ENCODE measurements around the gene SCGB1D2. TPM values are rescaled to one million over a fixed set of nuclear protein-coding genes. Genes with fewer than 3 reads are reported as not detected.
A peak's percentile ranks its signal among the peaks of the same experiment; 100 is the strongest.
"Not testable (repeated sequence)": the region's sequence is repeated elsewhere in the genome, so short reads cannot be mapped to it uniquely, and the experiment has no call there.

SCGB1D2 gene, protein sequence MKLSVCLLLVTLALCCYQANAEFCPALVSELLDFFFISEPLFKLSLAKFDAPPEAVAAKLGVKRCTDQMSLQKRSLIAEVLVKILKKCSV
- total RNA-seq: not detected in 2 replicates

GRCh38 chr11:62242021-62242420 is at the start of gene SCGB1D2:
Gene SCGB1D2 (plus strand): TSS chr11:62242239. CDS start chr11:62242308, 69 bp downstream.
- peak; percentile 88 for DNase-seq (ENCODE audit: low read depth)

DNA sequence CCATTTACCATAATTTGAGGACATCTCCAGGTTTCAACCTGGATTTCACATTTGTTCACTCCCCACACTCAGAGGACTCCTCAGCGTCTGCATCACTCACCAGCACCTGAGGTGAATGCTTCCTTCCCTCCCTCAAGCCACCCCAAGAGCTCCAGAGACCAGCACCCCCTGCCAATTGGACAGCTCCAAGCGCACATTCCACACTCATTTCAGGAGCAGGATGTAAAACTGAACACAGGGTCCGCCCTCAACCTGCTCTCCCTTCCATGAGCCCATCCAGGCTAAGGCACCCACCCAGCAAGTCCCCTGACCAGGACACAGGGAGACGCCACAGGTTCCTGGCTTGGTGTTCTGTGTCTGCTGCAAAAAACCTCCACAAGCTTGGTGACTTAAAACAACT is 48.1 kb upstream of the SCGB1D2 start:
- DNase-seq (ENCODE audit: low read depth): peak; percentile 11

GRCh38 chr11:62195010-62195409 is 47.0 kb upstream of the SCGB1D2 start:
- DNase-seq (ENCODE audit: low read depth): not testable (repeated sequence)

GRCh38 chr11:62195945-62196344 is 46.1 kb upstream of the SCGB1D2 start:
- DNase-seq (ENCODE audit: low read depth): no peak

GRCh38 chr11:62197400-62197799 is 44.6 kb upstream of the SCGB1D2 start:
- DNase-seq (ENCODE audit: low read depth): not testable (repeated sequence)

DNA sequence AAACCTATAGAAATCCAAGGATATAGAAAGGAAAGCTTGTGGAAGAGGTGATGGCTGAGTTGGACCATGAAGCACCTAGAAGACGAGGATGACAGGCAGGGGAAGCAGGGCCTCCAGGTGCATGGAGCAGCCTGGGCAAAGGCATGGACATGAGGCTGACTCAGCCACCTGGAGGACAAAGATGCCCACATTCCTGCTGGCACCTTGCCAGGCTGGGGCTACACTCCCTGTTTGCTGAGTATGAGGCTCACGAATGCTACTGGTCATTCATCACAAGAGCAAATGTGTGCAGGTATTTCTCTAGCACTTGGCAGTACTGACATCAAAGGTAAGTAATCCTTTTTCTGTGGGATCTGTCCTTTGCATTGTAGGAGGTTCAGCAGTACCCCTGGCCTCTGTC is 40.7 kb upstream of the SCGB1D2 start:
- DNase-seq (ENCODE audit: low read depth): peak; percentile 33

- DNase-seq (ENCODE audit: low read depth): peak; percentile 20
These were observed 39.1 kb upstream of the SCGB1D2 start for GRCh38 chr11:62202910-62203309.

DNA sequence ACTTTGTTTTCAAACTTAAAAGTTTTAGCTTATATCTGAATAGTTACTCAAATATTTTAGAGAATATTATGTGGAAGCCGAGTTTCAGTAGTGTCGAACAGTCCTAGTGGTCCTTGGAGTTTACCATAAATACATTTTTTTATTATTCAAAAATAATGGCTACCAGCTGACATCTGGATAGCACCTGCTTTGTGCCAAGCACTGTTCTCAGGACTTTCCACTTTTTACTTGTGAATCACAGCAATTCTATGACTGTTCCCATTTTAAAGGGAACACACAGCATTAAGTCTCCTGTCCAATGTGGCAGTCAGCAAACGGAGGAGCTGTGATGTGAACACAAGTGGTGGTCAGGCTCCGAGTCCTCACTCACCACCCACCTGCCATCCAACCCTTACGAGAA is 37.6 kb upstream of the SCGB1D2 start:
- no peak for DNase-seq (ENCODE audit: low read depth)

- DNase-seq (ENCODE audit: low read depth): no peak
These were observed 36.6 kb upstream of the SCGB1D2 start for GRCh38 chr11:62205441-62205840.

GRCh38 chr11:62206276-62207066 is 35.6 kb upstream of the SCGB1D2 start:
- peak; percentile 61 for DNase-seq (ENCODE audit: low read depth)

GRCh38 chr11:62208785-62209144 is 33.3 kb upstream of the SCGB1D2 start:
- DNase-seq (ENCODE audit: low read depth): no peak

DNA sequence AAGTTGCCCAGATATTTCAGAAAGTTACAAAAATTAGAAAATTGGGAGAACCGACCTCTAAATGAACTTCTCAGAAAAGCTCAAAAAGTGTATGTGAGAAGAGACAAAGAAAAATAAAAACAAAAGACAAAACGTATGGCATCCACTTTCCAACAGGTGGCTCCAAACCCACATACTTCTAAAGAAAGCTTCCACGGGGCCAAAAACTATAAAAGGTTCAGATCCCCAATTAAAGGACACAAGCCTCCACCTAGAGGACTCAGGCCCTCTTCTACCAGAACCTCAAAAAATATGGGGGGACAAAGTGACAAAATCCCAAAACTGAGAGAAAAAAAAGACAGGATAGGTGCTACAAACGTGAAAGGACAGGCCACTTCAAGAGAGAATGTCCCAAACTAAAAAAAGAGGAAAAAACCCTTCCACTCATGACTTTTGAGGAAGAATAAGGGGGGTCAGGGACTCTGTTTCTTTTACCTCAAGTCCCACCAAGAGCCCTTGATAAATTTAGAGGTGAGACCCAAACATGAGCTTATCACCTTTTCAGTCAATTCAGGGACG is 24.8 kb upstream of the SCGB1D2 start:
- peak; percentile 23 for DNase-seq (ENCODE audit: low read depth)

- DNase-seq (ENCODE audit: low read depth): no peak
These were observed 20.5 kb upstream of the SCGB1D2 start for GRCh38 chr11:62221498-62221897.

- DNase-seq (ENCODE audit: low read depth): no peak
These were observed 18.9 kb upstream of the SCGB1D2 start for GRCh38 chr11:62223095-62223494.

DNA sequence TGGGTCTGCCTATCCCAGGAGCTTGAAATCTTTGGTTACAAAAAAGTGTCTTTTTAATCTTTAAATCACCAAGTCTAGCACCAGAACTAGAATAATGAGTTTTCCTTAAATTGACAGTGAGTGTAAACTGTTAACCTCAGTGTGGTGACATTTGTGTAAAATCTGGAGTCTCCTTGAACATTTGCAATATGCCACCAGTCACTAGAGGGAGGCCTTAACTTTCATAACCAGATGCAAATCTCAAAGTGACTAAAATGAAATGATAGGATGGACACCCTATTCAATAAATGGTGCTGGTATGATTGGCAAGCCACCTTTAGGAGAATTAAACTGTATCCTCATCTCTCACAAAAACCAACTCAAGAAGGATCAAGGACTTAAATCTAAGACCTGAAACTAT is 8.3 kb upstream of the SCGB1D2 start:
- no peak for DNase-seq (ENCODE audit: low read depth)

- DNase-seq (ENCODE audit: low read depth): no peak
These were observed 5.9 kb upstream of the SCGB1D2 start for GRCh38 chr11:62236187-62236586.

DNA sequence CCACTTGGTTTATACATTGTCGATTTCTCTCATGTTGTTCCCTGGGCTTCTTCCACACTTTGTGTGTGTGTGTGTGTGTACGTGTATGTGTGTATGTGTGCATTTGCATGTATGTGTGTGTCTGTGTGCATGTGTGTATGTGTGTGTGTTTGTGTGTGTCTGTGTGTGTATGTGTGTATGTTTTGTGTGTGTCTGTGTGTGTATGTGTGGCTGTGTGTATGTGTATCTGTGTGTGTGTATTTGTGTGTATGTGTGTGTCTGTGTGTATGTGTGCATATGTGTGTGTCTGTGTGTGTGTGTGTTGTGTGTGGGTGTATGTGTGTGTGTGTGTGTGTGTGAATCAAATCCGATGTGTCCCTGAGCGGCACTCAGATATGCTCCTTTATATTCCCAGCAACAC is 4.5 kb upstream of the SCGB1D2 start:
- no peak for DNase-seq (ENCODE audit: low read depth)

GRCh38 chr11:62238151-62238550 is 3.9 kb upstream of the SCGB1D2 start:
- no peak for DNase-seq (ENCODE audit: low read depth)

DNA sequence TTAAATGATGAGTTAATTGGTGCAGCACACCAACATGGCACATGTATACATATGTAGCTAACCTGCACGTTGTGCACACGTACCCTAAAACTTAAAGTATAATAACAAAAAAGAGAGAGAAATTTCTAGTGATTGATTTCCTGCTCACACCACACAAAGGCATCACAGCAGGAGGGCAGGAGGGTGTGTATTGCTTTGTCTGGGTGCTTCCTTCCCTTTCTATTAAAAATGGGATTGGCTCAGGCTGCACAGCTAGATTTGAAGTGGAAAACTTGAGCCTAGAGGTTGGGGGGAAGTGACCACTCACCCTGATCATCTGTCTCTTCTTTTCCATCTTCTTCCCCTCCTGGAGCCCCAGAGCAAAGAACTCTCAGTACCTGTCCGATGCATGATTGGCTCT is 944 bp upstream of the SCGB1D2 start:
- DNase-seq (ENCODE audit: low read depth): no peak

GRCh38 chr11:62245271-62245753 is 3.3 kb downstream of the SCGB1D2 start:
- DNase-seq (ENCODE audit: low read depth): peak; percentile 53

DNA sequence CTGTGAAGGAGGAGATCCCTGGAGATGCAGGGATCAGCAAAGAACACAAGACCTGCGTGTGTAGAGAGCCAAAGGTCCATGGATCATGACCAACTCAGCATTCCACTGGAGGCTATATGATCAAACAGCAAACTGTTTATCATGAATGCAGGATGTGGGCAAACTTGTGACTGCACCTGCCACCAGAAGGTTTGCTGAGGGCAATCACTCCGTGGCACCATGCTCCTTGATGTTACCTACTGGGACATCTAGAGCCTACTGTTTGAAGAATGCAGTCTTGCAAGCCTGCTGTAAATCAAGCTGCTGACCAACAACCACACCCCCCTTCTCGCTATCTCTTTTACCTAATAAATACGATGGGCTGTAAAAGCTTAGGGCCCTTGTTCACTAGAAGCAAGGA is 9.7 kb downstream of the SCGB1D2 start:
- DNase-seq (ENCODE audit: low read depth): no peak

- DNase-seq (ENCODE audit: low read depth): no peak
These were observed 12.0 kb downstream of the SCGB1D2 start for GRCh38 chr11:62253999-62254542.

DNA sequence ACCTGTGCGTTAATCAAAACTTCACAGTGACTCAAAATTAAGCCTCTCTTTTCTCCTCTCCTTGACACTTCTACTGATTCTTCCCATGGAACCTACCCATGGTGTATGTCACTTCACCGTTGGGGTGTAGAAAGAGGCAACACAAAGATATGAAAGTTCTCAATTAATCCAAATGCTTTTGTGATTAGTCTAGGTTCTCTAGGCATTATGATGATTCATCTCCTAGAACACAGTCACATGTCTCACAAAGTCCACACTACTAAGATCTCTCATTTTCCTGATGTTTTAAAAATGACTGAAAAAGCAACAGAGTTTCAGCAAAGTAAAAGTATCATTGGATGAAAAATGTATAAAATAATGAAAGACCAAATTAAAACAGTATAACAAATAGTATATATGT is 14.2 kb downstream of the SCGB1D2 start:
- peak; percentile 13 for DNase-seq (ENCODE audit: low read depth)

All from renal cortical epithelial cell (primary cell).